Measurements from ENCODE around the gene INHBC. TPM values are rescaled to one million over a fixed set of nuclear protein-coding genes. Genes with fewer than 3 reads are reported as not detected.
A peak's percentile ranks its signal among the peaks of the same experiment; 100 is the strongest.

INHBC gene
- total RNA-seq (ENCODE audit: unreplicated experiment) = not detected
- long read RNA-seq = 0 reads

GRCh38 chr12:57434517-57435223, at the start of gene INHBC:
Gene INHBC, plus strand, starts transcription at chr12:57434784. Its CDS starts 103 bp downstream, at chr12:57434887.
- Mint-ChIP-seq H3K4me1 (ENCODE audit: unreplicated experiment) (peaks cover 10% of the 10 kb centered on the region), H3K27me3 (ENCODE audit: unreplicated experiment) (peaks cover 7% of the 10 kb centered on the region), H3K27ac (ENCODE audit: unreplicated experiment) (no peak within 1 kb of the TSS), H3K36me3 (ENCODE audit: low read depth, unreplicated experiment) (peaks cover 3% of the 10 kb centered on the region), H3K4me3 (ENCODE audit: unreplicated experiment) (no peak within 1 kb of the TSS), H3K9me3 (ENCODE audit: unreplicated experiment) (no peaks in the 10 kb centered on the region)
- DNase-seq (ENCODE audit: low spot score) = no peak
- no peak for TF ChIP-seq CTCF (IDR thresholded peaks at IDR 0.05; ENCODE audit: unreplicated experiment)

- no peak overlapping the region for H3K27ac Mint-ChIP-seq (ENCODE audit: unreplicated experiment)
- H3K9me3 Mint-ChIP-seq (ENCODE audit: unreplicated experiment) = no peaks in the 10 kb centered on the region
- peaks cover 18% of the 10 kb centered on the region for H3K4me1 Mint-ChIP-seq (ENCODE audit: unreplicated experiment)
- no peak for DNase-seq (ENCODE audit: low spot score)
- H3K36me3 Mint-ChIP-seq (ENCODE audit: low read depth, unreplicated experiment) = peaks cover 7% of the 10 kb centered on the region
- H3K27me3 Mint-ChIP-seq (ENCODE audit: unreplicated experiment) = no peaks in the 10 kb centered on the region
- H3K4me3 Mint-ChIP-seq (ENCODE audit: unreplicated experiment) = no peak overlapping the region
- TF ChIP-seq CTCF (IDR thresholded peaks at IDR 0.05; ENCODE audit: unreplicated experiment) = no peak
Observed at GRCh38 chr12:57385586-57385985, 49.0 kb upstream of the INHBC start.

- H3K9me3 Mint-ChIP-seq (ENCODE audit: unreplicated experiment) = no peaks in the 10 kb centered on the region
- no peaks in the 10 kb centered on the region for H3K27me3 Mint-ChIP-seq (ENCODE audit: unreplicated experiment)
- H3K36me3 Mint-ChIP-seq (ENCODE audit: low read depth, unreplicated experiment) = peaks cover 7% of the 10 kb centered on the region
- H3K4me1 Mint-ChIP-seq (ENCODE audit: unreplicated experiment) = peaks cover 18% of the 10 kb centered on the region
- no peak overlapping the region for H3K4me3 Mint-ChIP-seq (ENCODE audit: unreplicated experiment)
- H3K27ac Mint-ChIP-seq (ENCODE audit: unreplicated experiment) = no peak overlapping the region
- DNase-seq (ENCODE audit: low spot score) = no peak
- TF ChIP-seq CTCF (IDR thresholded peaks at IDR 0.05; ENCODE audit: unreplicated experiment) = no peak
Observed at GRCh38 chr12:57386187-57386720, 48.3 kb upstream of the INHBC start.

GRCh38 chr12:57388425-57388824, 46.2 kb upstream of the INHBC start:
- H3K9me3 Mint-ChIP-seq (ENCODE audit: unreplicated experiment) = no peaks in the 10 kb centered on the region
- peak overlapping the region; percentile 52 for H3K27ac Mint-ChIP-seq (ENCODE audit: unreplicated experiment)
- no peak for TF ChIP-seq CTCF (IDR thresholded peaks at IDR 0.05; ENCODE audit: unreplicated experiment)
- peaks cover 8% of the 10 kb centered on the region for H3K36me3 Mint-ChIP-seq (ENCODE audit: low read depth, unreplicated experiment)
- no peak overlapping the region for H3K4me3 Mint-ChIP-seq (ENCODE audit: unreplicated experiment)
- H3K27me3 Mint-ChIP-seq (ENCODE audit: unreplicated experiment) = no peaks in the 10 kb centered on the region
- no peak for DNase-seq (ENCODE audit: low spot score)
- peaks cover 18% of the 10 kb centered on the region for H3K4me1 Mint-ChIP-seq (ENCODE audit: unreplicated experiment)

- DNase-seq (ENCODE audit: low spot score) = no peak
- H3K27ac Mint-ChIP-seq (ENCODE audit: unreplicated experiment) = no peak overlapping the region
- peaks cover 13% of the 10 kb centered on the region for H3K36me3 Mint-ChIP-seq (ENCODE audit: low read depth, unreplicated experiment)
- no peaks in the 10 kb centered on the region for H3K27me3 Mint-ChIP-seq (ENCODE audit: unreplicated experiment)
- H3K4me3 Mint-ChIP-seq (ENCODE audit: unreplicated experiment) = no peak overlapping the region
- no peaks in the 10 kb centered on the region for H3K9me3 Mint-ChIP-seq (ENCODE audit: unreplicated experiment)
- TF ChIP-seq CTCF (IDR thresholded peaks at IDR 0.05; ENCODE audit: unreplicated experiment) = no peak
- peaks cover 18% of the 10 kb centered on the region for H3K4me1 Mint-ChIP-seq (ENCODE audit: unreplicated experiment)
Observed at GRCh38 chr12:57389033-57389432, 45.6 kb upstream of the INHBC start.

Data from endothelial cell (in vitro differentiated cells).